Heart left ventricle (tissue), 13 donors: ENCODE measurements around the gene TUSC1.
"Not testable (repeated sequence)": the region's sequence is repeated elsewhere in the genome, so short reads cannot be mapped to it uniquely, and the experiment has no call there.

Experiments used
- CTCF ChIP-seq, 12 donors: fragments of 200-600 bp; sonication (generic) in 4 of 12; IDR thresholded peaks; one replicate each; pipeline versions ENCODE4 v1.5.0 to v1.8.0; 2018 to 2022; ENCODE audit warnings: antibody characterized with exemption in 12 of 12, mild to moderate bottlenecking in 5 of 12
- POLR2A ChIP-seq, 2 donors: fragments of 450-650 bp; IDR thresholded peaks; one replicate each; pipeline ENCODE4 v1.6.1; 2017; ENCODE audit warnings: antibody characterized with exemption in 2 of 2, mild to moderate bottlenecking in 2 of 2, moderate library complexity in 2 of 2
- donor health status: ischemic (EF 13 %, LVEDD 7.1; RV severe dilation, severe dysfunction).
- donor health status: DM: no; HTN: yes; CAD: no.
- donor health status: DM: no; HTN: no; CAD: no.
- donor health status: ischemic (EF 25% LVEDD 6.9; RV normal size, moderate dysfunction).
- donor health status: ischemic (EF 25% LVEDD 5.7; RV mildly dilated, moderate dysfunction).
- donor health status: ischemic (EF 35%, LVEDD 5.7; RV mildly dilated, moderate dysfunction).
- donor health status: nonischemic (EF 11% LVEDD 7.7; RV severe dilation, severe dysfunction).
- donor health status: DM: yes; HTN: yes; CAD: no.
- donor health status: PGD.
- donor health status: ischemic (EF 29% LVEDD 5.4; RV normal size, mild dysfunction).
- donor health status: nonischemic (EF 23%, LVEDD 6.1; RV moderate dilation, normal function).

- TF ChIP-seq CTCF, POLR2A (IDR thresholded peaks at IDR 0.05): not testable (repeated sequence)
Measured at GRCh38 chr9:25675858-25676257, 2.4 kb downstream of the TUSC1 start.
